ENCODE data around the gene E2F8.

DNA sequence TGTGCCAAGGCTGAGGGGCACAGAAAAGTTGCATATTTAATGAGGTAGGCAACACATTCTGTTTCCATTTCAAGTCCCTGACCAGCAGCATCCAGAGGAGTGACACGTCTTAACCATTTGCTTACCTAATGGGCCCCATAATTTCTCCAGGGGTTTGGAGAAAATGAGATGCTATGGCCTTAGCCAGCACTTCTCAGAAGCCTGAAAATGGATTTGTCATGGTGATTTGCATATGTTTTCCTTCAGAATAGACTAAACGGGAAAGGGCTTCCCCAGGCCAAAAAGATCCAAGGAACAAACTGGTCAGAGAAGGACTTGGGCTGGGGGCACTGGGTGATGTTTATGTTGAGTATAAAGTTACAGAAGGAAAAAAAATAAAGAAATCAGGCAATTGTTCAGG lies 55.7 kb downstream of the E2F8 start:
- TF ChIP-seq, protein P1, sequence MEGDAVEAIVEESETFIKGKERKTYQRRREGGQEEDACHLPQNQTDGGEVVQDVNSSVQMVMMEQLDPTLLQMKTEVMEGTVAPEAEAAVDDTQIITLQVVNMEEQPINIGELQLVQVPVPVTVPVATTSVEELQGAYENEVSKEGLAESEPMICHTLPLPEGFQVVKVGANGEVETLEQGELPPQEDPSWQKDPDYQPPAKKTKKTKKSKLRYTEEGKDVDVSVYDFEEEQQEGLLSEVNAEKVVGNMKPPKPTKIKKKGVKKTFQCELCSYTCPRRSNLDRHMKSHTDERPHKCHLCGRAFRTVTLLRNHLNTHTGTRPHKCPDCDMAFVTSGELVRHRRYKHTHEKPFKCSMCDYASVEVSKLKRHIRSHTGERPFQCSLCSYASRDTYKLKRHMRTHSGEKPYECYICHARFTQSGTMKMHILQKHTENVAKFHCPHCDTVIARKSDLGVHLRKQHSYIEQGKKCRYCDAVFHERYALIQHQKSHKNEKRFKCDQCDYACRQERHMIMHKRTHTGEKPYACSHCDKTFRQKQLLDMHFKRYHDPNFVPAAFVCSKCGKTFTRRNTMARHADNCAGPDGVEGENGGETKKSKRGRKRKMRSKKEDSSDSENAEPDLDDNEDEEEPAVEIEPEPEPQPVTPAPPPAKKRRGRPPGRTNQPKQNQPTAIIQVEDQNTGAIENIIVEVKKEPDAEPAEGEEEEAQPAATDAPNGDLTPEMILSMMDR (IDR thresholded peaks at IDR 0.05; ENCODE audit: extremely low read depth in 1 of 2, insufficient read depth in 1 of 2, low read depth in 1 of 2, low read length in 2 of 2) = no peak
- TF ChIP-seq EZH2 (IDR thresholded peaks at IDR 0.05; ENCODE audit: borderline replicate concordance, low read depth, low read length, severe bottlenecking) (no peak), MYC (IDR thresholded peaks at IDR 0.05; ENCODE audit: low read depth, low read length) (no peak), POLR2AphosphoS5 (IDR thresholded peaks at IDR 0.05; ENCODE audit: insufficient read depth, low read depth, low read length) (no peak), POLR2A (IDR thresholded peaks at IDR 0.05; ENCODE audit: low read depth, low read length) (no peak)

All from endothelial cell of umbilical vein (primary cell).